Smooth muscle cell of the brain vasculature (primary cell): ENCODE data around the gene SBK3.
"Not testable (repeated sequence)": the region's sequence is repeated elsewhere in the genome, so short reads cannot be mapped to it uniquely, and the experiment has no call there.

Experiments used
- DNase-seq: peaks from one replicate; pipeline ENCODE4 v3.0.0-alpha.2; 2012; ENCODE audit warnings: low read depth, low spot score

The SBK3 gene

GRCh38 chr19:55545443-55545842 is at the start of gene SBK3:
Gene SBK3 (minus strand): TSS chr19:55545543. CDS start chr19:55545543, 0 bp downstream.
- no peak for DNase-seq

- no peak for DNase-seq
Observed at GRCh38 chr19:55593096-55593772, 47.9 kb upstream of the SBK3 start.

- DNase-seq, result no peak
Observed at GRCh38 chr19:55592391-55593090, 47.2 kb upstream of the SBK3 start.

- DNase-seq, result no peak
Observed at GRCh38 chr19:55591555-55591954, 46.2 kb upstream of the SBK3 start.

- no peak for DNase-seq
Observed at GRCh38 chr19:55590617-55591016, 45.3 kb upstream of the SBK3 start.

GRCh38 chr19:55590109-55590508 is 44.8 kb upstream of the SBK3 start:
- DNase-seq, result no peak

- no peak for DNase-seq
Observed at GRCh38 chr19:55588738-55589137, 43.4 kb upstream of the SBK3 start.

- peak; percentile 64 for DNase-seq
Observed at GRCh38 chr19:55586976-55587668, 41.8 kb upstream of the SBK3 start.

- DNase-seq, result peak; percentile 31
Observed at GRCh38 chr19:55585658-55586339, 40.5 kb upstream of the SBK3 start.

GRCh38 chr19:55584871-55585270 is 39.5 kb upstream of the SBK3 start:
- DNase-seq, result no peak

GRCh38 chr19:55583897-55584296 is 38.6 kb upstream of the SBK3 start:
- not testable (repeated sequence) for DNase-seq

GRCh38 chr19:55582284-55582683 is 36.9 kb upstream of the SBK3 start:
- DNase-seq, result not testable (repeated sequence)

GRCh38 chr19:55581823-55582223 is 36.5 kb upstream of the SBK3 start:
- DNase-seq, result no peak

- no peak for DNase-seq
Observed at GRCh38 chr19:55581145-55581822, 35.9 kb upstream of the SBK3 start.

- peak; percentile 67 for DNase-seq
Observed at GRCh38 chr19:55580628-55581144, 35.3 kb upstream of the SBK3 start, which contains the start of gene ZNF579. Gene ZNF579 (minus strand): TSS chr19:55580848. CDS start chr19:55579639, 1,209 bp downstream.

- DNase-seq, result no peak
Observed at GRCh38 chr19:55579766-55580621, 34.7 kb upstream of the SBK3 start.

GRCh38 chr19:55578761-55579747 is 33.7 kb upstream of the SBK3 start:
- DNase-seq, result no peak

- no peak for DNase-seq
Observed at GRCh38 chr19:55578031-55578760, 32.9 kb upstream of the SBK3 start.
